ENCODE results near the gene S100B. TPM values are rescaled to one million over a fixed set of nuclear protein-coding genes. Genes with fewer than 3 reads are reported as not detected.

Gene S100B
- total and polyA plus RNA-seq, 8 donors: 1.4 to 3.5 (median 2.0) TPM

GRCh38 chr21:46648539-46648938, 43.7 kb upstream of the S100B start:
- ATAC-seq (no peak), DNase-seq (no peak)
- Histone ChIP-seq H3K4me1 (no peaks in the 10 kb centered on the region), H3K4me3 (no peak overlapping the region), H3K27me3 (no peaks in the 10 kb centered on the region), H3K9me3 (no peaks in the 10 kb centered on the region), H3K27ac (no peak overlapping the region), H3K36me3 (peaks cover 0 to 100% of the 10 kb centered on the region in 2 donors)
- intact Hi-C loops (cut with DNase I): no loop called here
- no peak for TF ChIP-seq CTCF (IDR thresholded peaks at IDR 0.05)

- Histone ChIP-seq H3K36me3 (peaks cover 0 to 99% of the 10 kb centered on the region in 2 donors), H3K27me3 (no peaks in the 10 kb centered on the region), H3K9me3 (no peaks in the 10 kb centered on the region), H3K27ac (no peak overlapping the region), H3K4me3 (no peak overlapping the region), H3K4me1 (no peaks in the 10 kb centered on the region)
- no peak for ATAC-seq
- TF ChIP-seq CTCF (IDR thresholded peaks at IDR 0.05): no peak
- no peak for DNase-seq
- intact Hi-C loops (cut with DNase I): no loop called here
These were observed 41.8 kb upstream of the S100B start for GRCh38 chr21:46646541-46647154.

- intact Hi-C loops (cut with DNase I): no loop called here
- DNase-seq: no peak
- no peak for TF ChIP-seq CTCF (IDR thresholded peaks at IDR 0.05)
- Histone ChIP-seq H3K27ac (no peak overlapping the region), H3K9me3 (no peaks in the 10 kb centered on the region), H3K36me3 (peaks cover 0 to 99% of the 10 kb centered on the region in 2 donors), H3K27me3 (no peaks in the 10 kb centered on the region), H3K4me3 (no peak overlapping the region), H3K4me1 (no peaks in the 10 kb centered on the region)
- no peak for ATAC-seq
These were observed 41.0 kb upstream of the S100B start for GRCh38 chr21:46645840-46646239.

- TF ChIP-seq CTCF (IDR thresholded peaks at IDR 0.05): no peak
- peaks cover 0 to 81% of the 10 kb centered on the region in 2 donors for H3K36me3 ChIP-seq
- peaks cover 13 to 15% of the 10 kb centered on the region in 2 donors for H3K4me1 ChIP-seq
- H3K9me3 ChIP-seq: no peaks in the 10 kb centered on the region
- ATAC-seq (peak; percentile 78), DNase-seq (no peak)
- H3K27ac ChIP-seq: peak overlapping the region in 1 of 2 donors; percentile 8
- no peak overlapping the region for H3K4me3 ChIP-seq
- no peaks in the 10 kb centered on the region for H3K27me3 ChIP-seq
- intact Hi-C loops (cut with DNase I): no loop called here
These were observed 38.7 kb upstream of the S100B start for GRCh38 chr21:46643379-46644177.

GRCh38 chr21:46641656-46642055, 36.8 kb upstream of the S100B start:
- no peak for ATAC-seq
- intact Hi-C loops (cut with DNase I): no loop called here
- H3K36me3 ChIP-seq: peaks cover 0 to 62% of the 10 kb centered on the region in 2 donors

More at GRCh38 chr21:46641656-46642055, 36.8 kb upstream of the S100B start:
- H3K9me3 ChIP-seq: no peaks in the 10 kb centered on the region
- no peak for DNase-seq
- no peaks in the 10 kb centered on the region for H3K27me3 ChIP-seq
- H3K27ac ChIP-seq: no peak overlapping the region
- peaks cover 26 to 34% of the 10 kb centered on the region in 2 donors for H3K4me1 ChIP-seq
- no peak for TF ChIP-seq CTCF (IDR thresholded peaks at IDR 0.05)
- no peak overlapping the region for H3K4me3 ChIP-seq

All from left lung (tissue), 10 donors.